IPS-11a (cell line): ENCODE results near the gene ICE2.

ENCODE experiments used
- H3K4me3 ChIP-seq: one replicate; pipeline ENCODE4 v1.5.1; 2013; ENCODE audit warnings: low read depth, low read length, control low read depth

Gene ICE2

GRCh38 chr15:60372756-60373155, 106.2 kb downstream of the ICE2 start:
- no peak overlapping the region for H3K4me3 ChIP-seq

- no peak overlapping the region for H3K4me3 ChIP-seq
These were observed 106.7 kb downstream of the ICE2 start for GRCh38 chr15:60372227-60372626.

DNA sequence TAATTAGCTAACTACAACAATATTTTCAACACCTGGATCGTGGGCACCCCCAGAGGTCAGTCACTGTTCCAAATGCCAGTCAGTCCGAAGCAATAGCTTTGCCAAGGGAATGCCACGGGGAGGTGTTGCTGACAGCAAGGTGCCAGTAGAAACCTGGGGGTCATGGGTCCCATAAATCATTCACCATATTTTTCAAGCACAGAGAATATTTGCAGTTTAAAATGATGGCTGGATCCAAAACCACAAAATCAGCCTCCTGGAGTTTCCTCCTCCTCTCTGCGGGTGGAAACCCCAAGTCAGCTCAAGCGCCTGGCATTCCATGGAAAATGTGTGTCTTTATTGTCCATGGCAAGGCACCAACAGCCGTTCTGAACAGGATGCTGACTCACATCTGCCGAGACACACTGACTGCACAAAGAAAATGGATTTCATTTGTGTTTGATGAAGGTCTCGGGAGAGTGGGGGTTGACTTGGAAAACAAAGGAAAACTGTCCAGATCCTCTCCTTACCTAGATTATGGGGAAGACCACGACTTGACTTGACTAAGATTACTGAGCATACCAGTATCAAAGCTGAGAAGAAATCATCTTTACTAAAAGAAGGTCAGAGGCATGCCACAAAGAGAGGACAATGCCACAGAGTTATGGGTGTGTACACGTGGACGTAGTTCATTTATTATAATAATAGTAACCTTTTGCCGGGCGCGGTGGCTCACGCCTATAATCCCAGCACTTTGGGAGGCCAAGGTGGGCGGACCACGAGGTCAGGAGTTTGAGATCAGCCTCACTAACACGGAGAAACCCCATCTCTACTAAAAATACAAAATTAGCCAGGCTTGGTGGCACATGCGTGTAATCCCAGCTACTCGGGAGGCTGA, 107.5 kb downstream of the ICE2 start:
- H3K4me3 ChIP-seq, result no peak overlapping the region

GRCh38 chr15:60370869-60371136, 108.1 kb downstream of the ICE2 start:
- no peak overlapping the region for H3K4me3 ChIP-seq

DNA sequence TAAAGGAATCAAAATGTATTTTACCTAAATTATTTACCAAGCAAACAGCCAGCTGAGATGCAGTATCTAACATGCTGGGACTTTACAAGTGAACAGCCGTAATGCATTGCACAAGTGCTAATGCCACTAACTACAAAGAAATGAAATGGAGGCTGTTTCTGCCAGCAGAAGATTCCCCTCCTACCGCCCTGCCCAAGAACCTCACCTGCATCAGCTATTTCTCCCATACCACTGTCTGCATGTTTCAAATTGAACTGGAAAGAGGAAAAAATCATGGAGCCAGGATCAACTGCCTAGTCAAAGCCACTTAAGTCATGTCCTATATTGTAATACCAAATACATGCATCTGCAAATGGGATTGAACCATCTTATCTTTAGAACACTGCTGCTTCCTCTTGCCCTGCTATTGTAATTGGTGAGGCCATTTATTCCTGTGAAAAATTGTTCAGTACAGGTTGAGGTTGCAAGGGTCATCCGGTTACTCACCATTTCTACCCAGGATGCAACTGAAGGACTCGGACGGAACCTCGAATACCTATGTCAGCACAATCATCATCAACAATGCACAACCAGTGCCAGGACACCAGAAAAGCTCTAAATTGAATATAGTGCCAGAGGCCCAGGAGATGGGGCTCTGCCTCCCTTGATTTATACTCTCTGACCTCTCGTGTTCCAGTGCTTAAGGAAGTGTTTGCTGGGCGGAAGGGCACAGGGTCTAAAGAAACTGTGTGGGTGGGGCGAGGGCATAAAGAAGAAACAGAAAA, 108.7 kb downstream of the ICE2 start:
- H3K4me3 ChIP-seq, result no peak overlapping the region

DNA sequence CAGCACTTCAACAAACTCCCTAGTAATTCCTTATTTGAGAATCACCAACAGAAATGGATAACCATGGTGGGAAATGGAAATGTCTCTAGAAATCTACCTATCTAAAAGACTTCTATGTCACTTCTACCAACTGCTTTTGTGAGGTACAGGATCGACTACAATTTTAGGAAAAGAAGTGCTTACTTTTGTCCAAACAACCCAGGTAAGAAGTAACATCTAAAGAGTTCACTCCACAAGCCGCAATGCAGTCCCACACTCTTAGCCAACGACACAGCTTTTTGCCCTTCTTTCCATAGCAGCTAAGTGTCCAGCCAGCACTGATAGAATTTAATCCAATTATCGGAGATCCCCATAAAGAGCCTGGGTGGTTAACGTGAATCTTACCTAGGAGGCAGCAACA, 109.2 kb downstream of the ICE2 start:
- no peak overlapping the region for H3K4me3 ChIP-seq
